M059J (cell line): Measurements from ENCODE around the gene FPGS. TPM values are rescaled to one million over a fixed set of nuclear protein-coding genes. Genes with fewer than 3 reads are reported as not detected.
A peak's percentile ranks its signal among the peaks of the same experiment; 100 is the strongest.
"Not testable (repeated sequence)": the region's sequence is repeated elsewhere in the genome, so short reads cannot be mapped to it uniquely, and the experiment has no call there.

Source experiments
- DNase-seq: peaks from one replicate; pipeline ENCODE4 v3.0.0-alpha.2; 2012; ENCODE audit warnings: low read depth
- total RNA-seq: library from RNA; depleted of rRNA; stranded (reverse); fragments of >200 nt; shearing (Covaris generic); gene quantifications from 2 replicates; pipeline ENCODE4 v1.2.3, GENCODE V29; 2014

The FPGS gene
- total RNA-seq, 1 experiment from 2014 or later: 76.4 TPM

DNA sequence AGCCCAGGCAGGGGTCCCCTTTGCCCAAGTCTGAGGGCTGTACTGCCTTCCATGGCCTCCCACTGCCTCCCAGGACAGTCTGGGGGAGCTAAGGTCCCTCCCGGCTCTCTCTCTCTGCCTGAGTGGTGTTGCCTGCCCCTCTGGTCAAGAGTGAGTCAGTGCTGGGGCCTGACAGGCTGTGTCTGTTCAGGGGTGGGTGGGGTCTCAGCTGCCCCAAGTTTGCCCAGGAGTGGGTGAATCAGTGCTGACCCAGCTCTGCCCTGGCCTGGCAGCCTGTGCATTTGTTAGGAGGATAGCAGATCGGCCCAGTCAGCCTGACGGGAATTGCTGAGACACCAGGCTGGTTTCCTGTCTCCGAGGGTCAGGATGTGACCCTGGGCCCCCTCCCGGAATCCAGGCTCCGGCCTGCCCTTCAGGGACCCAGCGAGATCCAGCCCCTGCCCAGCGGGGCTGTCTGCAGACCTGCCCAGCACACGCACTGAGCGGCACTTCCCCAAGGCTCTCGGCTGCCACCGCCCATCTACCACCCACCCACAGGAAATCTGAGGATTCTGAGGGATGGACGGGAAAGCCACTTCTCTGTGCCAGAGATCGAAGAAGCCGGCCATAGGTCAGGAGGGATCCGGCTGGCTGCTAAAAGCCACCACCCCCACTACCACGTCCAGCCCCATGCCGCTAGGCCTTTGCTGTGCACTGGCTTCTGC is 35.8 kb downstream of the FPGS start:
- peak; percentile 99 for DNase-seq

DNA sequence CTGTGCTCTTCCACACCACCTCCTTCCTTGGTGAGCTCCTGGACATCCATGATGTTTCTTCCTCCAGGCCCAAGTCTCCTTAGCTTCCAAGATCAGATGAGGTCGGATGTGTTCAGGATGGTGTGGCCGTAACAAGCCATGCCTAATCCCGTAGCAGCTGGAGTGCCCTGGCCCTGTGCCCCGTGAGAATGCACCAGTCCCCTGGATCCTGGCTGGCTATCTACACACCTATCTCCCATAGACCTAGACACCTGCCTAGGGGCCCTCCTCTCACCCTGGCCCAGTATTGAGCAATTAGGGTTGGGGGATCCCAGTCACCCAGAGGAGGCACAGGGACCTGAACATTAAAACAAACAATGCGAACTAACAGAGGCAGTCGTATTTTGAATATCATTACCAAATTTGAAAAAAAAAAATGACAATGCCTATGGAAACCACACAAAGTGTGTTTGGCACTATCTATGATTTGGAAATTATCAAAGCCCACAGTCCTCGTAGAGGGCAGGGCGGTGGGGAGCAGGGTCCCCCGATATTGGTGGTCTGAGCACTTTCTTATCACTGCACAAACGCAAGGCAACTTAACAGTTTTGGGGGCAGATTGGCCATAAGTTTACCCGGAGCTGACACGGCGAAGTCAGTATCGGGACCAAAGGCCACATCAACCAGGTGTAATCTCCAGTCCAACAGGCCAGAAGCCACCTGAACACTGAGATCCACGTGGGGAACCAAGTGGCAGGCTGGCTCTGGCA is 38.6 kb downstream of the FPGS start:
- no peak for DNase-seq

DNA sequence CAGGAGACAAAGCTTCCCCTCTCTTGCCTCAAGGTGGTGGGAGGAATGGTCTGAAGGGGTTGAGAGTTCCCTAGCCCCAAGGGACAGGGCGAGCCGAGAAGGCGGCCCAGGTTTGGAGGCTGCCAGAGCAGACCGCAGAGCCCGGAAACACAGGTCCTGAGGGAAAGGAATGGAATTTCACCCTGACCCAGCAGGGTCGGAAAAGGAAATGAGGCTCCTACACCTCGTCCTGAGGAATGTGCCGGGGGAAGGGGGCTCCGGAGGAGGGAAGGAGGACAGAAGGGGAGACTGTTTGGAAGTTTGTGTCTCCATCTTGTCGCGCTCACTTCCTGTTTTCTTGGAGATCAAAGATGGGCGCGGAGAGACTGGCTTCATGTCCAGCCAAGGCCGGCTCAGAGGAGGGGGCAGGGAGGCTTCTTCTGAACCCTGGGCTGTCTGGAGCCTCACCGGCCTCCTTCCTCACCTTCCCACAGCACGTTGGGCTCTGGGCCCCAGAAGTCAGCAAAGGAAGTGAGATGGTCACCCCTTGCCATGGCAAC is 42.2 kb downstream of the FPGS start:
- peak; percentile 72 for DNase-seq

DNA sequence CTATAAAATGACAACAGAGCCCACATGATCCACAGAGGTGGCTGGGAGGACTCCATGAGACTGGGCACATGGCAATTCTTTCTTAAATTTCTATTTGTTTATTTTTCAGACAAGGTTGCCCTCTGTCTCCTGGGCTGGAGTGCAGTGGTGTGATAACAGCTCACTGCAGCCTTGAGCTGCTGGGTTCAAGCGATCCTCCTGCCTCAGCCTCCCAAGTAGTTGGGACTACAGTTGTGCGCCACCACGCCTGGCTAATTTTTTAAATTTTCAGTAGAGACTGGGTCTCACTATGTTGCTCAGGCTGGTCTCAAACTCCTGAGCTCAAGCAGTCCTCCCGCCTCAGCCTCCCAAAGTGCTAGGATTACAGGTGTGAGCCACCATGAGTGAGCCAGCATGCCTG is 42.9 kb downstream of the FPGS start:
- DNase-seq: not testable (repeated sequence)

DNA sequence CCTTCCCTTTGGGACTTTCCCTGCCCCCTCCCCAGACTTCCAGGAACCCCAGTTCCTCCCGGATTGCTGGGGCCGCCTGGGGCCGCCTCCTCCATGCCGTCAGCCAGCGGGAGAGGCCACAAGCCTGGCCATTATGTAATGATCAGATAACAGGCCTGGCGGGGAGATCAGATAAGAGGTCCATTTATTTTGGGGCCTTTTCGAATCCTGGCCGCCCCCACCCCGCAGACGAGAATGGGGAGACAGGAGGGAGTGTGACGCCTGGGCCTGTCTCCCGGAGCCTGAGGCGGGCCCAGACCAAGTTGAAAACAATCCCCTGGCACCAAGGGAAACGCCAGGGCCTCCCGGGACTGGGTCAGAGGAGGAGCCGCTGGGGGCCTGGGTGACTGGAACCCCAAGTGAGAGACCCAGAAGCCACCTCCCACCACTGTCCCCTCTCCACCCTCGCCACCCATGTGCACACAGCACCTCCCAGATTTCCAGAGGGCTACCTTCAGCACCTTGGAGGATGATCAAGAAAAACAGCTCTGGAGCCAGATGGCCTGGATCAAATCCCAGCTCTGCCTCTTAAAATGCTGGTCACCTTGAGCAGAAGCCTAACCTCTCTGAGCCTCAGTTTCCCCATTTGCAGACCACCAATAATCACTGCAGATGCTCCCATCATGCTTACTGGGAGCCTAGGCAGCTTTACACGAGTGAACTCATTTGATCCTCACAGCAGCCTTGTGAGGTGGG is 43.9 kb downstream of the FPGS start:
- DNase-seq: no peak

DNA sequence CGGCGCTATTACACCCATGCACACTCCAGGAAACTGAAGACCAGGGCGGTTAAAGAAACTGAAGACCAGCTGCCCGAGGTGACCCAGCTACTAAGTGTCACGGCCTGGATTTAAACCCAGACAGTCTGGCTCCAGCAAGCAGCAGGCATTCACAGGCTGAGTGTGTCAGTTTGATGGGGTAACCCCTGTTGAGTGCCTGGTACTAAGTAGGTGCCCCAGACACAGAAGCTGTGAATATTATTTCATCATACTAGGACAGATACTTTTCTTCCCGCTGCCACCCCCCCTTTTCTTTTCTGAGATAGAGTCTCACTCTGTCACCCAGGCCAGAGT is 44.5 kb downstream of the FPGS start:
- DNase-seq: no peak

DNA sequence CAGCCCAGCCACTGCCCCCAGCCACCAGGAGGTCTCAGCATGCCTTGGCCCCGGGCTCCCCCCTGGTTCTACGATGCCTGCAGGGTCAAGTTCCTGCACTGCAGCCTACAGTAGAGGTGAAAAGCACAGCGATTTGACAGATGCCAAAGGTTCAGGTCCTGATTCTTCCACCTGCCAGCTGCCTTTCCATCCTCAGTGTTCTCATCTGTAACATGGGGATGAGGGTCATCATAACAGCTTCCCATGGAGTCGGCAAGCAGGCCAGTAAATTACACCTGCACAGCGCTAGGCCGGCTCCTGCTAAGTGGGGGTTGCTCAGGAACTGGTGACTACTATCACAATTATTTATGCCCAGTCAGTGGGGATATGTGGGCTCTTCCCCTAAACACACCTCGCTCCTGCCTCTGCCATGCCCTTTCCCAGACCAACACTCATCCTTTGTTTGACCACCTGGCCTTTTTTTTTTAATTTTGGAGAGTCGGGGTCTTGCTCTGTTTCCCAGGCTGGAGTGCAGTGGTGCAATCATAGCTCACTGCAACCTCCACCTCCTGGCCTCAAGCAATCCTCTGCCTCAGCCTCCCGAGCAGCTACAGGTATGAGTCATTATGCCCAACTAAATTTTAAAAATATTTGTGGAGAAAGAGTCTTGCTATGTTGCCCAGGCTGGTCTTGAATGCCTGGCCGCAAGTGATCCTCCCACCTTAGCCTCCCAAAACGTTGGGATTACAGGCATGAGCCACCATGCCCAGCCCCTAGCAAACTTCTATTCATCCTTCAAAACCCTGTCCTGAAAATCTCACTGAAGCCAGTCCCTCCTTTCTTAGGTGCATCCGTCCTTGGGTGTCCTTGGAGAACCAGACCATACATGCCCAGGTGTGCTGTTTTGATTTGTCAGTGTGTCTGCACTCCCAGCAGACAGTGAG is 45.4 kb downstream of the FPGS start:
- no peak for DNase-seq

DNA sequence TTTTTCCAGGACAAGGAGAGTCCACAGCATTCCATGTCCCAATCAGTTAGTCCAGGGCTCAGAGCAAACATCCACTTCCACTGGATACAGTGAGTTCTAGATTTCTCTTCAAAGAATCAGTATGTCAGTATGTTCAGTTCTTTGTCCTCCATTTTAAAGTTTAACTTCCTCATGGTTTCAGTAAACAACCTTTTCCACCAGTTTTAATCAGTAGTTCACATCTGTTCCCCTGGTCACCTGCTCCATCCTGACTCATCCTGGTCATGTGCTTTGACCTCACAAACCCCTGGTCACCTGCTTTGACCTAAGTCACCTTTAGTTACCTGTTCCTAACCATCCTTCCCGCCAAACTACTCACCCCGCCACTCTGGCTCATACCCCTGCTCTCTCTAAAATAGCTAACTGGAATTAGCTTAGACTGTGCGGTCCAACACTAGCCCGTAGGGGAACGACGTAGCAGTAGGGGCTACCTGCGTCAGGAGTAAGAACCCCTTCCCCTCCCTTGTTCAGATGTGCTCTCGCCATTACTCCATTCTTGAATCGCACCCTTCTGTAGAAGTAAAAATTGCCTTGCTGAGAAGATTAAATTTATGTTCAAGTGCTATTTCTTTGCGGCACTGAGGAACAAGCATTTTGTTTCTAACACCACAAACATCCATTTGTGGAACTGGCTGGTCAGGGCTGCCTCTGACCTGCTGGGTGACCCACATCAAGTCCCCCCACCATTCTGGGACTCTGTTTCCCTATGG is 46.2 kb downstream of the FPGS start:
- DNase-seq: no peak

DNA sequence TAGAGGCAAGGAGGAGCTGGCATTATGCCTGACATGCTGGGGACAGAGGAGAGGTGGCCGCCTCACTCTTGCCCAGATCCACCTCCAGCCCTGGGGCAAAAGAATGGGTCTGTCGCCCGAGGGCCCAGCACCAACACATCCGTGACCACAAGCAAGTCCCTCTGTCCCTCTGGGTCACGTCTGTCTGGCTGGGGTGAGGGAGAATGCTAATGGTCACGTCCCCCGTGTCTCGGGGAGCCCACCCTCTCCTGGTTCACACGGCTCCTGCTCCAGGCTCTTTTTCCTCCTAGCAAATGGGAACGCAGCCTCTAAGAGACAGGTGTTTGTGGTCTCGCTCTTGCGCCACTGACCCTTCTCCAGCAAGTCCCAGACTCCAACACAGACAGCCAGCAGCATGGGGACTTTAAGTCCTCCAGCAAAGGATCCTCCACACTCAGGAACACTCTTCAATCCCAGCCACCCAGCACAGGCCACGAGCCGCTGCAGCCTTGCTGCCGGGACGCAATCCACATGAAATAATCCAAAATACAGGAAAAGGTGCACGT is 47.7 kb downstream of the FPGS start:
- DNase-seq: no peak

DNA sequence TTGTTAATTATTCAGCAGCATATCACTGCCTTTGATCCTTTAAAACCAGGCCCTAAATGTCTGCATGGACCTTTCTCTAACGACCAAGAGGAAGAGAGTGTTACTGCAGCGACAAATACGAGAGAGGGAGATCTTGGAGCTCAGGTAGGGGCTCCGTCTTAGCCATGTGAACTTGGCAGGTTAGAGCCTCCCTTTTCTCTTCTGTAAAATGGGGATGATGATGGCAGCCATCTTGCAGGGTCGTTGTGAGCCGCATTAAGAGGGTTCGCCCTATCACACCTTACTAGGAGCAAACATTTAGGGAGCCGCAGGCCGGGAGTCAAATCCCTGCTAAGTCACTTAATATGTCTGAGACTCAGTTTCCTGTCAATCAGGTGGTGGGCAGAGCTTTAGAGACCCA is 50.1 kb downstream of the FPGS start:
- no peak for DNase-seq

DNA sequence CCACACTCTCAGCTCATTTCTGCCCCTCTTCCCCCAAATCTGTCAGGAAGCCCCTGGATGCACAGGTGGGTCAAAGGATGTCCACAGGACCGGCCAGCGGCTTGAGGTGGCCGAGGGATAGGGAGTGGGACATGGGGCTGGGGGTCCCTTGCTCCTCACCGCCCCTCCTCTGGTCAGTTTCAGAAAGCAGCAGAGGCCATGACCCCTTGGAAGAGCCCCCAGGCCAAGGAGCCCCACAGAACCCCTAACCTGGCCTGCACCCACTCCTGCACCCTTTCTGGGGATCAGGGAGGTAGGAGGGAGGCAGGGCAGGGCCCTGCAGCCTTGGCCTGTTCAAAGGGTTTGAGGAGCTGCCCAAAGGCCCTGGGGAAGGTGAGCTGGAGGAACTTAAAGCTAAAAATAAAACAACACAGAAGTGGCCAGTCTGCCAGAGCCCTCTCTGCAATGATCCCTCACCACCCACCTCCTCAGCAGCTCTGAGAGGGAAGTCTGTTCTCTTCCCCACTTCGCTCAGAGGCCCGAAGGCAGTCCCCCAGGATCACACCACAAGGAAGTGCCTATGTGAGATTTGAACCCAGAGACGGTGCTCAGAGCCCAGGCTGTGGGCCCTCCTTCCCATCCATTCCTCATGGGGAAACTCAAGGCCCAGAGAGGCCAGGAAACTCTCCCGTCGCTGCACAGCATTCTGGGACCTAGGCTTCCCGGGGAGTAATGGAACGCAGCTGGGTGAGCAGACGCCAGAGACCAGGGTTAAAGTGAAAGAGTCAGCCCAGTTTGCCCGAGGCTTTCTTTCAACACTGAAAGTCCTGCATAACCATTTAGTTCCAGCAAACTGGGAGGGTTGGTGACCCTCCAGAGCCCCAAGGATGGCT is 50.9 kb downstream of the FPGS start:
- DNase-seq: no peak

DNA sequence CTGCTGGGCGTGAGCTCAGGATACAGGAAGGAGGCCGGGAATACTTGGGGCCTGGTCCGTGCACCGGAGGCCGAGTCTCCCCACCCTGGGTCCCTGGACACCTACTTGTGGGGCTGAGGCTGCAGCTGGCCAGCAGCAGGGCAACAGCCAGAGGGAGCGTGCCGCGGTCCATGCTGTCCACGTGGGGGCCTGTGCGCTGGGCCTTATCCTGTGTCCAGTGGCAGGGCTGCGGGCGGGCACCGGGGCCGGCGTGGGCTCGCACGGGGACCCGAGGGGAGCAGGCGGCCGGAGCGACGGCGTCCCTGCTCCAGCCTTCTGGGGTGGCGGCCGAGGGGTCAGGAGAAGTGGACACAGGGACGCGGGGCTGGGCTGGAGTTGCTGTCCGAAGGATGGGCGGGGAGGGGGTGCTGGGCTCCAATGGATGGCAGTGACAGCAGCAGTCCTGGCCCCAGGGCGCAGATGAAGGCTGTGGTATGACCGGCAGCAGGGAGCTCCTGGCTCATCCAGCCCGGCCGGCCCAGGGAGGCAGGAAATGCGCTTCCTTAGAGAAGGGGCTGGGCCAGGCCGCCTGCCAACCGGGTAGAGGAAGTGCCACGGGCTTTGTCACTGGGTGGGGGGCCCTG is 51.6 kb downstream of the FPGS start, which contains the start of gene ENG:
Gene ENG, minus strand, starts transcription at position 475 of the 623 bp plus-strand sequence. Its CDS starts 303 bp downstream, at position 172.
- DNase-seq: peak; percentile 81

DNA sequence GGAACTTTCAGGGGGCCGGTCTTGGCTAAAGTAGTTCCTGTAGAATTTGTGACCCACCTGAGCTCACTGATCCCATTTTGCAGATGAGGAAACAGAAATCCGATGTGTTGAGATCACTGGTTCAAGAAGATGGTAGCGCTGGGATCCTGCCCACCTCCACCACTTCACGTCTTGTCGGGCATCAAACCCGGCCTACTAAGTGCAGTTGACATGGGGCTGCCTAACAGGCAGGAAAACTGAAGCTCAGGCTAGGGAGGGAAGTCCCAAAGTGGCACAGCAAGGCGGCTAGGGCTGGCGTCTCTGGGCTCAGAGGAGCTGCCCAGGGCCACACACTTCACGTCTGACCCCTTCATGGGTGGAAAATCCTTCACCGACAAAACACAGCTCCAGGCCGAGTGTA is 52.3 kb downstream of the FPGS start:
- no peak for DNase-seq

DNA sequence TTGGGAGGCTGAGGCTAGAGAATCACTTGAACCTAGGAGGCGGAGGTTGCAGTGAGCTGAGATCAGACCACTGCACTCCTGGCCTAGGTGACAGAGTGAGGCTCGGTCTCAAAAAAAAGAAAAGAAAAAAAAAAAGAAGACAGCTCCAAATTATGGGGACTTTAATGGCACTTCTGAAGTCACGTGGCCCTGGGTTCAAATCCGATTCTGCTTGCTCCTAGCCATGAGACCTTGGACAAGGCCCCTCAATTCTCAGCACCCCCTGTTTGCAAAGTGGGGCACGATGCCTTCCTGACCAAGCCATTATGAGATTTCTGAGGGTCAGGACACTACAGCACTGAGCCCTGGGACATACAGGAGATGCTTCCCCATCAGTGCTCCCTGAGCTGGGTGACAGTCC is 52.8 kb downstream of the FPGS start:
- DNase-seq: no peak

DNA sequence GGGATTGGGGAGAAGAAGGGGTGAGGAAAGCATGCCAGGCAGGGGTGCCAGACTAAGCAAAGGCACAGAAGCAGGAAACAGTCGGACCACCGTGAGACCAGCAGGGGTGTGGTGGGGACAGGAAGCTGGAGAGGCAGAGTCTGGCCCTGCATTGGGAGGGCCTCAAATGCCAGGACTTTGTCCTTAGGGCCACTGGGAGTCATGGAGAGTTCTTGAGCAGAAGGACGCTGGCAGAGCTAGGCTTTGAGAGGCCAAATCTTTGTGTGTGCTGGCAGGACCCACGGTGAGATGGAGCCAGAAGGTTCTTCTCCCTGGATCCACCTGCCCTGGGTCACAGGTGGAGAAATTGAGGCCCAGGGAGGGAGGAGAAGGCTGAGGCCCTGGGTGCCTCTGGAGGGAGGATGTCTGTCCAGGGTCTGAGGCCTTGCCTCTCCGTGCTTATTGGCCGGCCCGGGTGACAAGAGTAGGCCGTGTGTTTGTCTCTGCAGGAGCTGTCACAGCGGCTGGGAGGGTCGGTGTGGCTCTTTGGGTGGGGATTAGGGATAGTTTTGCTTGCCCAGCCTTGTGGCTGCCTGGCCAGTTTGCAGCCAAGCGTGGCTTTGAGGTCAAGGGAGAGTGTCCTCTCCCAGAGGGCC is 53.5 kb downstream of the FPGS start:
- no peak for DNase-seq

DNA sequence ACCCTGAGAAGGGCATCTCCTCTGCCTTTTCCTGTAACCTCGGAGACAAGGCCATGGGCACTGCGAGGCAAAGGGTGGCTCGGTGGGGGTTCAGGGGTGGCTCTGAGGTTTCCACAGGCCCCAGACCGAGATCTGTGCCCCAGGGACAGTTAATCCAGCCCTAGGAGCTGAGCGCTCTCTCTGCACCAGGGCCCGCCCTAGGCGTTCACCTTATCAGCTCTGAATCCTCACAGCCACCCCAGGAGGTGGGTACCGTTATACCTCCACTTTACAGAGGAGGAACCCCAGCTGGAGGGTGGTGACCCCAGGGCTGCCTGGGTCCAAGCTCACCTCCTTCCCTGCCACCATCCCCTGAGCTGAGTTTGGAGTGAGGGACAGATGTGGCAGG is 54.0 kb downstream of the FPGS start:
- DNase-seq: no peak

DNA sequence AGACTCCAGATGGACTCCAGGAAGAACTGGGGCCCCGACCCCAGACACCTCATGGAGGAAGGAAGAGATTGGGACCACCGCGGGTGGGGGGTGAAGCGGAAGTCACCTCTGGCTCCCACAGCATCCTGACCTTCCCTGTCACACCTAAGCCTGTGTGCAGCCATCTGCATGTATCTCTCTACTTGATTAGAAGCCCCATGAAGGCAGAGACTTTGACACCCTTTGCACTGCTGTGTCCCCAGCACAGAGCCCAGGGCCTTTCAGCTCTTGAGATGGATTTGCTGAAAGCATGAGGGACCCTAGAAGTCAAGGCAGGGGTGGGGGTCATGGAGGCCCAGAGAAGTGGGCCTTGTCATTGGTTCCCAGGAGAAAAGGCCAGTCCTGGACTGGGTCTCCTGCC is 54.6 kb downstream of the FPGS start:
- no peak for DNase-seq

DNA sequence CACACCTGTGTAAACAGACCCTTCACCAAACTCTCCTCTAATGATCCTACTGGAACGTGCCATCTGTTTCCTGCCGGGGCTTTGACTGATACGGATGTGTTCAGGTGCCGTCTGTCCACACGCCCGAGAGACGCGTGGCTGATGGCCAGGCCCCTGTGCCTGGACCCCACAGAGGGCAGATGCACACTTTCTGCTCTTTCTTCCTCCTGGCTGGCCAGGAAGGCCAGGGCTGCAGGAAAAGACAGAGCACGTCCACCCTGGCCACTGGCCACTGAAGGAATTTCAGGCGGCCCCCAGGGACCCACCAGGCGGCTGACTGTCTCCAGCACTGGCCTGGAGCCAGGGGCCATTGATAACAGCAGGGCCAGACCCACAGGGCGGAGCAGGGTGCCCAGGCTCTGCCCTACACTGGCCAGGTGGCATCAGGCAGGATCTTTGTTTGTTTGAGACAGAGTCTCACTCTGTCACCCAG is 55.4 kb downstream of the FPGS start:
- no peak for DNase-seq
